Inflammatory macrophage treated with lipopolysaccharide for 1 hour (primary cell): ENCODE data around the gene JMJD6.
"Not testable (repeated sequence)": the region's sequence is repeated elsewhere in the genome, so short reads cannot be mapped to it uniquely, and the experiment has no call there.

Source experiments
- DNase-seq, 2 donors: peaks; one replicate each; pipeline ENCODE4 v3.0.0-alpha.2; 2020 to 2022

JMJD6 gene

GRCh38 chr17:76716146-76716838 is 10.1 kb downstream of the JMJD6 start:
- peak; percentile 87 to 89 for DNase-seq

GRCh38 chr17:76715496-76715830 is 10.9 kb downstream of the JMJD6 start:
- DNase-seq, result no peak

GRCh38 chr17:76714822-76715495 is 11.4 kb downstream of the JMJD6 start:
- DNase-seq, result peak; percentile 40 to 93

GRCh38 chr17:76714336-76714735 is 12.1 kb downstream of the JMJD6 start:
- DNase-seq, result no peak

- no peak for DNase-seq
Measured at GRCh38 chr17:76713765-76714164, 12.6 kb downstream of the JMJD6 start.

GRCh38 chr17:76712321-76712720 is 14.1 kb downstream of the JMJD6 start:
- DNase-seq, result not testable (repeated sequence)

GRCh38 chr17:76710863-76711611 is 15.4 kb downstream of the JMJD6 start, which contains the start of gene MXRA7:
MXRA7 (minus strand) TSS chr17:76710965; CDS start chr17:76710946, 19 bp downstream.
- peak in 1 of 2 donors; percentile 54 for DNase-seq

- not testable (repeated sequence) for DNase-seq
Measured at GRCh38 chr17:76709951-76710862, 16.2 kb downstream of the JMJD6 start.

GRCh38 chr17:76709077-76709950 is 17.1 kb downstream of the JMJD6 start:
- DNase-seq, result no peak

GRCh38 chr17:76707985-76708807 is 18.2 kb downstream of the JMJD6 start:
- no peak for DNase-seq

GRCh38 chr17:76706817-76707216 is 19.6 kb downstream of the JMJD6 start:
- DNase-seq, result no peak

GRCh38 chr17:76704805-76705204 is 21.6 kb downstream of the JMJD6 start:
- DNase-seq, result no peak

- DNase-seq, result no peak
Measured at GRCh38 chr17:76702941-76703637, 23.3 kb downstream of the JMJD6 start.

- no peak for DNase-seq
Measured at GRCh38 chr17:76702076-76702475, 24.3 kb downstream of the JMJD6 start.

- DNase-seq, result no peak
Measured at GRCh38 chr17:76701471-76701967, 24.9 kb downstream of the JMJD6 start.

GRCh38 chr17:76700617-76701470 is 25.6 kb downstream of the JMJD6 start:
- no peak for DNase-seq

GRCh38 chr17:76700270-76700616 is 26.2 kb downstream of the JMJD6 start:
- DNase-seq, result no peak

GRCh38 chr17:76698466-76698977 is 27.9 kb downstream of the JMJD6 start:
- DNase-seq, result not testable (repeated sequence)
